ENCODE measurements around the gene CIAO2B. TPM values are rescaled to one million over a fixed set of nuclear protein-coding genes. Genes with fewer than 3 reads are reported as not detected.
"Not testable (repeated sequence)": the region's sequence is repeated elsewhere in the genome, so short reads cannot be mapped to it uniquely, and the experiment has no call there.

CIAO2B gene
- total RNA-seq, 6 experiments from 2014 or later: 90.9 to 108 (median 98.6) TPM

GRCh38 chr16:66948134-66948836, 14.1 kb upstream of the CIAO2B start:
- Mint-ChIP-seq H3K4me1 (ENCODE audit: low read depth) (peaks cover 27% of the 10 kb centered on the region), H3K27ac (no peak overlapping the region), H3K4me3 (peak overlapping the region; percentile 90), H3K9me3 (peaks cover 10% of the 10 kb centered on the region), H3K27me3 (ENCODE audit: insufficient read depth) (peaks cover 3% of the 10 kb centered on the region; the same call in 1 of the 2 replicates), H3K36me3 (ENCODE audit: low read depth) (peaks cover 8% of the 10 kb centered on the region)
- TF ChIP-seq, protein P1, sequence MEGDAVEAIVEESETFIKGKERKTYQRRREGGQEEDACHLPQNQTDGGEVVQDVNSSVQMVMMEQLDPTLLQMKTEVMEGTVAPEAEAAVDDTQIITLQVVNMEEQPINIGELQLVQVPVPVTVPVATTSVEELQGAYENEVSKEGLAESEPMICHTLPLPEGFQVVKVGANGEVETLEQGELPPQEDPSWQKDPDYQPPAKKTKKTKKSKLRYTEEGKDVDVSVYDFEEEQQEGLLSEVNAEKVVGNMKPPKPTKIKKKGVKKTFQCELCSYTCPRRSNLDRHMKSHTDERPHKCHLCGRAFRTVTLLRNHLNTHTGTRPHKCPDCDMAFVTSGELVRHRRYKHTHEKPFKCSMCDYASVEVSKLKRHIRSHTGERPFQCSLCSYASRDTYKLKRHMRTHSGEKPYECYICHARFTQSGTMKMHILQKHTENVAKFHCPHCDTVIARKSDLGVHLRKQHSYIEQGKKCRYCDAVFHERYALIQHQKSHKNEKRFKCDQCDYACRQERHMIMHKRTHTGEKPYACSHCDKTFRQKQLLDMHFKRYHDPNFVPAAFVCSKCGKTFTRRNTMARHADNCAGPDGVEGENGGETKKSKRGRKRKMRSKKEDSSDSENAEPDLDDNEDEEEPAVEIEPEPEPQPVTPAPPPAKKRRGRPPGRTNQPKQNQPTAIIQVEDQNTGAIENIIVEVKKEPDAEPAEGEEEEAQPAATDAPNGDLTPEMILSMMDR (IDR thresholded peaks at IDR 0.05): no peak
- no peak for DNase-seq

GRCh38 chr16:66947302-66948065, 13.3 kb upstream of the CIAO2B start:
- H3K9me3 Mint-ChIP-seq: peaks cover 10% of the 10 kb centered on the region
- H3K36me3 Mint-ChIP-seq (ENCODE audit: low read depth): peaks cover 14% of the 10 kb centered on the region
- peak; percentile 83 for DNase-seq
- TF ChIP-seq, protein P1 (IDR thresholded peaks at IDR 0.05): peak; percentile 98
- H3K27ac Mint-ChIP-seq: no peak overlapping the region
- H3K4me1 Mint-ChIP-seq (ENCODE audit: low read depth): peaks cover 27% of the 10 kb centered on the region
- H3K27me3 Mint-ChIP-seq (ENCODE audit: insufficient read depth): peaks cover 3% of the 10 kb centered on the region; the same call in 1 of the 2 replicates
- peak overlapping the region; percentile 90 for H3K4me3 Mint-ChIP-seq

DNA sequence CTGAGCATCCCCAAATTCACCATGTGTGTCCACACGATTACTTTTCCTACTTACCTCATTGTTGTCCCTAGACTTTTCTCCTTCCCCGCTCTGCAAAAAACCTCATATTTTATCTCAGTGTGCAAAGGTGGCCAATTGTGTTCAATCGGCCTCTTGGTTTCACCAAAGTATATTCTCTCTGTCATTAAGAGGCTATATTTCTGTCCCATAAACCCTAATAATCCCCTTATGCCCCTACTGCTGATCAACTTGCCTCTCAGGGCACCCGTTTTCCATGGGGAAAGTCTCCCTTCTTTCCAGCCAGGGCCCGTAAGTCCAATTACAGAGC, 12.7 kb upstream of the CIAO2B start:
- no peak for DNase-seq
- TF ChIP-seq, protein P1 (IDR thresholded peaks at IDR 0.05): no peak
- Mint-ChIP-seq H3K4me3 (no peak overlapping the region), H3K4me1 (ENCODE audit: low read depth) (peaks cover 27% of the 10 kb centered on the region), H3K27me3 (ENCODE audit: insufficient read depth) (peaks cover 3% of the 10 kb centered on the region; the same call in 1 of the 2 replicates), H3K36me3 (ENCODE audit: low read depth) (peaks cover 20% of the 10 kb centered on the region), H3K27ac (no peak overlapping the region), H3K9me3 (peaks cover 10% of the 10 kb centered on the region)

DNA sequence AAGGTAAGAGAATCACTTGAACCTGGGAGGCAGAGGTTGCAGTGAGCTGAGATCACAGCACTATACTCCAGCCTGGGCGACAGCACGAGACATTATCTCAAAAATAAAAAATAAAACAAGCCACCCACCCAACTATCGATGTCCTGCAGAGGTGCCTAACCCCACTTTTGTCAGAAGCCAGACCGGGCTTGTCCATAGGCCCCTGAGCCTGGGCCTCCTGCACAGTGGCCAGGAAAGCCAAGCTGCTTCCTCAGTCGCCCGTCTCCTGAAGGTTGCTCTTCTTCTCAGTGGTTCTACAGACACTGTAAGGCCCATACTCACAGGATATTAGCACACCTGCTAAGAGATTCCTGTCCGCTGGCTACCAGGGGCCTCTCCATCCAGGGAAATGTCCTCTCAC, 12.3 kb upstream of the CIAO2B start:
- Mint-ChIP-seq H3K9me3 (peaks cover 6% of the 10 kb centered on the region), H3K27me3 (ENCODE audit: insufficient read depth) (peaks cover 3% of the 10 kb centered on the region; the same call in 1 of the 2 replicates), H3K4me3 (no peak overlapping the region), H3K4me1 (ENCODE audit: low read depth) (peaks cover 25% of the 10 kb centered on the region), H3K36me3 (ENCODE audit: low read depth) (peaks cover 18% of the 10 kb centered on the region), H3K27ac (no peak overlapping the region)
- no peak for DNase-seq
- TF ChIP-seq, protein P1 (IDR thresholded peaks at IDR 0.05): no peak

DNA sequence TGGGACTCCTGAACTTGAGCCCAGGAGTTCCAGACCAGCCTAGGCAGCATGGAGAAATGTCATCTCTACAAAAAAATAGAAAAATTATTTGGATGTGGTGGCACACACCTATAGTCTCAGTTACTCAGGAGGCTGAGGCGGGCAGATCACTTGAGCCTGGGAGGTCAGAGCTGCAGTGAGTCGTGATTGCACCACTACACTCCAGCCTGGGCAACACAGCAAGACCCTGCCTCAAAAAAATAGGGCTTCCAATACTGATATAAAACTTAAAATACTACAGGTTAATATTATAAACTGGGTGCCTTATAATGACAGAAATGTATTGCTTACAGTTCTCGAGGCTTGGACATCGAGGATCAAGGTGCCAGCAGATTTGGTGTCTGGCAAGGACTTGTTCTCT, 11.7 kb upstream of the CIAO2B start:
- Mint-ChIP-seq H3K9me3 (no peaks in the 10 kb centered on the region), H3K4me3 (no peak overlapping the region), H3K36me3 (ENCODE audit: low read depth) (peaks cover 14% of the 10 kb centered on the region; the same call in 1 of the 2 replicates), H3K27ac (no peak overlapping the region), H3K27me3 (ENCODE audit: insufficient read depth) (peaks cover 3% of the 10 kb centered on the region; the same call in 1 of the 2 replicates), H3K4me1 (ENCODE audit: low read depth) (peaks cover 21% of the 10 kb centered on the region)
- TF ChIP-seq, protein P1 (IDR thresholded peaks at IDR 0.05): no peak
- DNase-seq: no peak

- DNase-seq; H3K9me3 Mint-ChIP-seq; H3K4me3 Mint-ChIP-seq; H3K27ac Mint-ChIP-seq; H3K27me3 Mint-ChIP-seq (ENCODE audit: insufficient read depth): not testable (repeated sequence)
- Mint-ChIP-seq H3K36me3 (ENCODE audit: low read depth) (peaks cover 14% of the 10 kb centered on the region; the same call in 1 of the 2 replicates), H3K4me1 (ENCODE audit: low read depth) (peaks cover 21% of the 10 kb centered on the region)
These were observed 10.8 kb upstream of the CIAO2B start for GRCh38 chr16:66944971-66945370.

Data from HFFc6 (cell line).